HG03571 (cell line): ENCODE measurements around the gene PDLIM4.
A peak's percentile ranks its signal among the peaks of the same experiment; 100 is the strongest.

ENCODE experiments used
- ATAC-seq: cut with Tn5 transposase; IDR thresholded peaks from one replicate; pipeline ENCODE4 v1.9.1; 2021; ENCODE audit not compliant: unreplicated experiment

PDLIM4 gene

DNA sequence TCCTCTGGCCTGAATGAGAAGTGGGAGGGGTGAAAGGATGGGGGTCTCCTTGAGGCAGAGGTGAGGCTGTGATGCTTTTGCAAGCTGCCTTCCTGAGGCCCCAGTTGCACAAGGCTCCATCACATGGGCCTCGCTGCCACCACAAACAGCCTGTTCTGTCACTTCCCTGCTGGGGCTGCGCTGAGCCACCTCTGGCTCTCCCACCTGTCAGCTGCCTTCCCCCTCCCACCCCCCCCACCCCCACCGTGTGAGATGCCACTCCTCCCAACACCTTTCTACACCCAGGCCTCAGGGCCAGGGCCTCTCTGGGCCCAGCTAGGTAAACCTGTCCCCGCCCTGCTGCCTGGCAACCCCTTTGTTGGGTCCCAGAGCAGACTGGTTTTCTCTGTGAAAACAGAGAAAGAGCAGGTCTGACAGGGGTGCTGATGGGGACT, 4.5 kb upstream of the PDLIM4 start:
- no peak for ATAC-seq

DNA sequence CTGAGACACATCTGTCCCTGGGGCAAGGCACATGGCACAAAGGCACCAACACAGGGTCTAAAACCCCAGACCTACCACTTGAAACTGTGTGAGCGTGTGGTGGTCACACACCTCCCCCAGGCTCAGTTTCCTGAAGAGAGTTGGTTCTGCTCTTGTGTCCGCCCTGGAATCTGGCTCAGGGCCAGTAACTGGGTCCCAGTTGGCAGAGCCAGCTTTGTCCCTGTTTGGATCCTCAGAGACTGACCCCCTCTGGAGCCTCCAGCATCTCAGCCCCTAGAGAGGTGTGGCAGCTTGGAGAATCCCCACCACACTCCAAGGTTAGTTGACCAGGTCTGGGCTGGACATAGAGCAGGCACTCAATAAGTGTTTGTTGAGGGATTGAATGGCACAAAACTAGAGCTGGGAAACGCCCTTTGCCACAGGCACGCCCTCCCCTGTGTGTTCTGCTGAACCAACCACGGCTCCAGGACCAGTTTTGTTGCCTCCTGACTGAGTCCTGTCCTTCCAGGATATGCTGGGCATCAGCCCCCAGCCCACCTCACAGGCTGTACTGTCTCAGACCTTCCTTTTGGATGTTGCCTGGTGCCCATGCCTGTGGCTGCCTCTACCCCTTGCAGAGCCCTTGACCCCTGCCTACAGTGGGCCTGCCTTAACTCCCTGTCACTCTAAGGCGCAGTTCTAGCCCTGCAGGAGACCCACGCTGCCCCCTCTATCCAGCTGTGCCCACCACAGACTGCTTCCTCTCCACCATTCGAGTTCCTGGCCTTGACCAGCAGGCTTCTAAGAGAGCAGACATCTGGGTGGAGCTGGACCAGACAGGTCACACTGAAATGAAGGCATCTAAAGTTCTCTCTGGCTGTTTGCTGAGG, 3.8 kb upstream of the PDLIM4 start:
- ATAC-seq = no peak

- no peak for ATAC-seq
These were observed 3.0 kb upstream of the PDLIM4 start for GRCh38 chr5:132254321-132254977.

- ATAC-seq = no peak
These were observed 1.3 kb upstream of the PDLIM4 start for GRCh38 chr5:132256086-132256782.

DNA sequence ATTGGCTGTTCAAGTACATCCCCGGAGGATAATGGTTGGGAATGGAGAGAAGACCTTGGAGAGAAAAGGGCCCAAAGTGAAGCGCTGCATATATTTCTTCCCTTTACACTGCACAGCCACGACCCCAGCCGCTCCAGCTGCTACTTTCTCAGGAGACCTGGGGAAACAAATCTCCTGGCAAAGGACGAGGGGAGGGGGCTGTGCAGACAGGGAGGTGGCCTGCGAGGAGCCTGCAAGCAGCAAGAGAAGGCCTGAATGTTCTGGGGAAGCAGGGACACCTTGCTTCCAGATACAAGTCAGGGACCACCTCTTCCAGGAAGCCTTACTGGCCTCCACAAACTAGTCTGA, 739 bp upstream of the PDLIM4 start:
- ATAC-seq = no peak

- ATAC-seq = no peak
These were observed 889 bp downstream of the PDLIM4 start for GRCh38 chr5:132258102-132259068.

DNA sequence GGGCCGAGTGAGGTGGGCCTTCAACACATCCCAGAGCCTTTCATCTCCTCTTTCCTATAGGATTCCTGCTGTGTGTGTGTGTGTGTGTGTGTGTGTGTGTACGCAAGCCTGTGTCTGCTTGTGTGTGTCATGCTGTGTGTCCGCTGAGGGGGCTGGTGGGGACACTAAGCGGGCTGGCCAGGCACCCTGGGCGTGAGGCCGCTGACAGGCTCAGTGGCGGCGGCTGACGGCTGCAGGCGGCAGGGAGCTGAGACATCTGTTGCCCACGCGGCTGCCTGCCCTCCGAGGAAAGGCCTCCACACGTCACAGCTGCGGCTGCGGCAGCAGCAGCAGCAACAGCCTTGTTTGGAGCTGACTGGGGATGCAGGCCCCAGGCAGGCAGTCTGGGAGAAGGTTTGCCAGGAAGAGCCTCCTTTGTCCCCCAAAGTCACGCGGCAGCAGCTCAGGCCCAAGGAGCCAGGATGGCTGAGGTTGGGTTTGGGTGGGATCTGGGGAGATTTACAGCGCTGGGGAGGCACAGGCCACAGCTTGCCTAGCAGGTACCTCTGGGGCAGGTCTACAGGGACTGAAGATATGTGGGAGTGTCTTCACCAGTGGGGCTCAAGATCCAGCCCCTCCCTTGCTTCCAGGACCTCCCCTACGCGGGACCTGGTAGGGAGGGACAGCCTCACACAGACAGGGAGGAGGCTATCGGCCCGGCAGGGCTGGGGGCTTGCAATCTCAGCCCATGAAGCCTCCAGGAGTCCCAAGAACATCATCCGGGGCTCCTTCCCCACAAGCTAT, 1.8 kb downstream of the PDLIM4 start:
- ATAC-seq = no peak

GRCh38 chr5:132260051-132260450, 2.6 kb downstream of the PDLIM4 start:
- ATAC-seq = no peak

DNA sequence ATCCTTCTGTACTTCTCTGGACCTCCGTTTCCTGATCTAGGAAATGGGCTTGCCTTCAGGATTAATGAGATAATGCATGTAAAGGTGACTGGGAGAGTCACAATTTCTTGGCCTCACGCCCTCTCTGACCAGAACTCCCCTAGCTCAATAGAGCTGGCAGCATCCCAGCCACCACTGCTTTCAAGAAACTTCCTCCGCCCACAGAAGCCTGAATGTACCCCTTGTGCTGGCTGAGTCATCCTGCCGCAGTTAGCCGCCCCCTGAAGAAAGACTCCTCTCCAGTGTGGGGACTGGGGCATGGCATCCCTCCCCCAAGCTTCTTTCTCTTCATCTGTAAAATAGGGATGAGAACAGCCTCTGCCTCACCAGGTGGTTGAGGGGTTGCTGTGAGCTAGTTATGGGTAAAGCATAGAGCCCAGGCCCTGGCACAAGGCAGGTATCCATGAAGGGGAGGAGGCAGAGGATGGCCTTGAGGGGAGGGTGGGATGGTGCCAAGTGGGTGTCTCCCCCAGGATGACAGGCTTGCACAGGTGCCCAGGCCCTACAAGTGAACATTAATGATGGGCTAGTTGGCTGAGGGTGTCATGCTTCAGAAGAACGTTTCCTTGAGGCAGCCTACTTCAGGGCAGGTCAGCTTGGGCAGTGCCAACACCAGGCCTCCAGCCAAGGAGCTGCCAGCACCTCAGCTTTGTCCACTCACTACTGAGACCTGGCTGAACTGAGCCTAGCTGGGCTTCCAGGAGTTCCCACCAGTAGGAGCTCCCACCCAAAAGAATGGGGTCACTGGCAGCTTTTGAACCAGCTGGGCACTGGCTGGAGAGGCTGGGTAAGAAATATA, 3.4 kb downstream of the PDLIM4 start:
- peak; percentile 47 for ATAC-seq

- no peak for ATAC-seq
These were observed 4.7 kb downstream of the PDLIM4 start for GRCh38 chr5:132261881-132262845.

DNA sequence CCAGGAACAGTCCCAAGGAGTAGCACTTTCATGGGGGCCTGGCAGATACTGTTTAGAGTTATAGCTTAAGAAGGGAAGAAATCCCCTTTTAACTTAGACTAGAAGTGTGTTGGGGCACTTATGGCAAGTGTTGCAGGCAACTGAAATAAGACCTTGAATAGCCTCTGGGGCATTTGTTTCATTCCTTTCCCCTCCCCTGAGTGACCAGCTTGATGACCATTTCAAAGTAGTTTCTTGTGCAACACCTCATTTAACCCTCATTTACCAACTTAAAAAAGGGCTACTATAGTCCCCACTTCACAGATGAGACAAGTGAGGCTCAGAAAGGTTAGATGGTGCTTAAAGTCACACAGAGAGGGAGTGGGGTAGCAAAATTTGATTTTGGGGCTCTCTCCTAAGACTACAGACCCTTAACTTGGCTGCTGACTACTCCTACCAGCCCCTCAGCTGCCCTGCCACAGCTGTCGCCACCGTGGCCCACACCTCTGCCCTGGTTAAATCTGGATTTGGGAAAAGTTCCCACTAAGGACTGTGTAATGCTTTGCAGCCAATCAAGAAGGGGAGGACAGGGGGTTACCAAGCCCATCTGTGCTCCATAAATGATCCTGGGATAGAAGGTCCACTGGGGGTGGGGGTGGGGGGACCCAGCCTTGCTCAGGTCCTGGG, 5.5 kb downstream of the PDLIM4 start:
- no peak for ATAC-seq

DNA sequence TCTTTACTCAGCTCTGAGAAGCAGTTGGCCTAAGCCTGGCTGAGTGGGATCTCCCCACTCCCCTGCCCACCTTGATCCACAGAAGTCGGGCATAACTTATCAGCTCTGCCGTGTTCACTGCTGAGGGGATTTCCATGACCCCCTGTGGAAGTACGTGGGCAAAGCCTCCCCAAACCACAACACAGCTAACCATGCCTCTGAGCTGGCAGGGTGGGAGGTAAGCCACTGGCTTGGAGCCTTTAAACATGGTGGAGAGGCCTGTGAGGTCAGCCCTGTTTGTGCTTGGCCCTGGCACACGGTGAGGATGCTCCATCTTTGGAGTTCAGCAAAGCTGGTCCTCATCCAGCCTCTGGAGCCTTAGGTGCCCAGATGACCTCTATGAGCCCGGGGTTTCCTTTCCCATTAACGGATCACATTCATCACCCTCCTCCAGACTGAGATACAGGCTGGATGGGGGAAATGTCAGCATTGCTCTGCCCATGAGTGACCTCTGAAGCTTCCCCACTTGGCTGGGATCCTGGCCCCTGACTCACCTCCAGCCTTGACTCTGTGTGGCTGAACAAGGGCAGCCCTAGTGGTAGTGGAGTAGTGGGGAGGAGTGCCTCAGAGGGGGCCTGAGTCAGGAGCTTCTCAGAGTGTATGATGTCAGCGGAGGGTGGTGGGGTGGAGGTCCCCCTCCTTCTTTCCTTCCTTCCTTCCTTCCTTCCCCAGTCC, 6.2 kb downstream of the PDLIM4 start:
- ATAC-seq = no peak

- ATAC-seq = no peak
These were observed 7.2 kb downstream of the PDLIM4 start for GRCh38 chr5:132264546-132265335.

DNA sequence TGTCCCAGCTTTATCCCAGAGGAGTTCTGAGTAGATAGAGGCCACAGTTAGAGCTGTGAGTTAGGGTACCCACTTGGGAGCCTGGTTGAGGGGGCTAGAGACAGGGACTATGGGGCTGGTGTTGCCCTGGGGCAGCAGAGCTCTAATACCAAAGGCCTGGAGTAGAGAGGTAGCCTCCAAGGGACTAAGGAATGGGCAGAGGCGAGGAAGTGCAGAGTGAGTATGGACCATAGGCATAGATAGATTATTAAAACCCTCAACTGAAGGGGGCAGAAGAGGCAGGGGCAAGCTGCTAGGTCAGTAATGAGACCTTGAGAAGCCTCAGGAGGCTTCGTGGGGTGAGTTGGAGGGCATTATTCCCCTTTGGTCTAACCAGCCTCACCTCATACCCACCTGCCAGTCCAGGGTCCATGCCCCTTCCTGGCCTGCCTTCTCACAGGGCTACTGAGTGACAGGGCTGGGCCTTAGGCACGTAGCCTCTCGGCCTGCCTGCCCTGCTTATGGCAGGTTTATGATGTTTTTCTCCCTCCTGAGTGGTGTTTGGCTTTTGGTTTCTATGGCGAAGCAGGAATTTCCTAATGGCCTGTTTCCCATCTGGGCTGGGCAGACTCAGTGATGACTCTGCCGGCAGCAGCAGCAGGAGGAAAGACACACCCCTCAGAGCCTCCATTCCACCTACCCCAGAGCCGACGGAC, 8.0 kb downstream of the PDLIM4 start:
- ATAC-seq = no peak
